Measurements from ENCODE around the gene NKAIN4. TPM values are rescaled to one million over a fixed set of nuclear protein-coding genes. Genes with fewer than 3 reads are reported as not detected.

The NKAIN4 gene
- total and polyA plus RNA-seq, 2 donors (not counting 1 experiment from before 2014, with no cell fraction given) = not detected

GRCh38 chr20:63241272-63241671, 13.0 kb downstream of the NKAIN4 start:
- DNase-seq (no peak), ATAC-seq (ENCODE audit: low read depth) (no peak)
- Histone ChIP-seq H3K4me1 (ENCODE audit: control insufficient read depth in 2 of 2, insufficient read depth in 2 of 2, low read length in 2 of 2) (no peaks in the 10 kb centered on the region), H3K27me3 (replicated peaks in 1 of 4; ENCODE audit: control extremely low read depth in 1 of 4, control insufficient read depth in 3 of 4, insufficient read depth in 4 of 4, low read length in 3 of 4) (peaks cover 0 to 2% (median 0%) of the 10 kb centered on the region in 4 experiments), H3K9me3 (ENCODE audit: control extremely low read depth in 1 of 3, control insufficient read depth in 2 of 3, insufficient read depth in 1 of 3, low read length in 2 of 3) (no peaks in the 10 kb centered on the region), H4K20me1 (ENCODE audit: control insufficient read depth, insufficient read depth, low read length, poor library complexity, severe bottlenecking) (no peaks in the 10 kb centered on the region), H3K4me3 (ENCODE audit: control extremely low read depth in 1 of 5, extremely low read depth in 1 of 5, insufficient read depth in 1 of 5, low read depth in 2 of 5, low read length in 4 of 5) (no peak overlapping the region), H3K9ac (ENCODE audit: low read length) (no peak overlapping the region), H3K36me3 (replicated peaks in 1 of 2; ENCODE audit: control extremely low read depth in 1 of 2, control insufficient read depth in 1 of 2, extremely low read depth in 1 of 2, insufficient read depth in 2 of 2, low read length in 1 of 2) (no peaks in the 10 kb centered on the region), H2AFZ (ENCODE audit: insufficient read depth, low read depth, low read length, poor library complexity, severe bottlenecking) (no peak overlapping the region), H3K27ac (ENCODE audit: low read length in 2 of 2) (no peak overlapping the region), H3K4me2 (replicated peaks; ENCODE audit: low read depth, low read length, poor library complexity, severe bottlenecking) (no peak overlapping the region), H3K79me2 (ENCODE audit: control insufficient read depth, insufficient read depth, low read length) (no peaks in the 10 kb centered on the region)
- no peak overlapping the region for H3K27ac Mint-ChIP-seq
- no peak overlapping the region for H3K4me3 Mint-ChIP-seq
- H3K4me1 Mint-ChIP-seq = no peaks in the 10 kb centered on the region
- no peaks in the 10 kb centered on the region for H3K9me3 Mint-ChIP-seq (ENCODE audit: insufficient read depth)
- ChIA-PET POLR2A (no interaction called here), CTCF (interaction anchor here (1.5 kb wide), 1 partner anchor 18 kb away, joined by 4 read pairs; no protein-coding TSS in a partner anchor)
- WGBS (ENCODE audit: insufficient coverage) = 61% methylated on average over 11 of the region's 11 CpGs
- intact Hi-C loops (cut with micrococcal nuclease) = no loop called here
- TF ChIP-seq EZH2 (IDR thresholded peaks at IDR 0.05; ENCODE audit: borderline replicate concordance, insufficient read depth, low read depth, low read length, poor library complexity, severe bottlenecking) (no peak), CTCF (IDR thresholded peaks at IDR 0.05) (no peak)
- peaks cover 14% of the 10 kb centered on the region for H3K27me3 Mint-ChIP-seq

GRCh38 chr20:63240004-63240403, 14.3 kb downstream of the NKAIN4 start:
- peaks cover 5% of the 10 kb centered on the region for H3K27me3 Mint-ChIP-seq
- H3K9me3 Mint-ChIP-seq (ENCODE audit: insufficient read depth) = no peaks in the 10 kb centered on the region
- CTCF ChIA-PET = no interaction called here
- no peak overlapping the region for H3K4me2 ChIP-seq (replicated peaks; ENCODE audit: low read depth, low read length, poor library complexity, severe bottlenecking)
- H3K27ac ChIP-seq (ENCODE audit: low read length in 2 of 2) = no peak overlapping the region
- no peak overlapping the region for H3K4me3 Mint-ChIP-seq
- H3K79me2 ChIP-seq (ENCODE audit: control insufficient read depth, insufficient read depth, low read length) = no peaks in the 10 kb centered on the region
- H3K27me3 ChIP-seq (replicated peaks in 1 of 4; ENCODE audit: control extremely low read depth in 1 of 4, control insufficient read depth in 3 of 4, insufficient read depth in 4 of 4, low read length in 3 of 4) = no peaks in the 10 kb centered on the region
- no peak overlapping the region for H2AFZ ChIP-seq (ENCODE audit: insufficient read depth, low read depth, low read length, poor library complexity, severe bottlenecking)
- H3K4me1 Mint-ChIP-seq = peaks cover under 1% of the 10 kb centered on the region
- 80% methylated on average over 3 of the region's 11 CpGs for WGBS (ENCODE audit: insufficient coverage)
- H3K4me1 ChIP-seq (ENCODE audit: control insufficient read depth in 2 of 2, insufficient read depth in 2 of 2, low read length in 2 of 2) = peaks cover 0 to 4% of the 10 kb centered on the region in 2 donors
- no peaks in the 10 kb centered on the region for H3K36me3 ChIP-seq (replicated peaks in 1 of 2; ENCODE audit: control extremely low read depth in 1 of 2, control insufficient read depth in 1 of 2, extremely low read depth in 1 of 2, insufficient read depth in 2 of 2, low read length in 1 of 2)
- no peak overlapping the region for H3K4me3 ChIP-seq (ENCODE audit: control extremely low read depth in 1 of 5, extremely low read depth in 1 of 5, insufficient read depth in 1 of 5, low read depth in 2 of 5, low read length in 4 of 5)
- DNase-seq (no peak), ATAC-seq (ENCODE audit: low read depth) (no peak)
- POLR2A ChIA-PET = no interaction called here
- TF ChIP-seq EZH2 (IDR thresholded peaks at IDR 0.05; ENCODE audit: borderline replicate concordance, insufficient read depth, low read depth, low read length, poor library complexity, severe bottlenecking) (no peak), CTCF (IDR thresholded peaks at IDR 0.05) (no peak)
- no peak overlapping the region for H3K9ac ChIP-seq (ENCODE audit: low read length)
- H4K20me1 ChIP-seq (ENCODE audit: control insufficient read depth, insufficient read depth, low read length, poor library complexity, severe bottlenecking) = no peaks in the 10 kb centered on the region
- H3K9me3 ChIP-seq (ENCODE audit: control extremely low read depth in 1 of 3, control insufficient read depth in 2 of 3, insufficient read depth in 1 of 3, low read length in 2 of 3) = peaks cover 0 to 9% (median 0%) of the 10 kb centered on the region in 3 donors
- intact Hi-C loops (cut with micrococcal nuclease) = no loop called here
- H3K27ac Mint-ChIP-seq = no peak overlapping the region
